ENCODE results near the gene MBNL2. TPM values are rescaled to one million over a fixed set of nuclear protein-coding genes. Genes with fewer than 3 reads are reported as not detected.

MBNL2 gene
- total and polyA plus RNA-seq, 2 experiments from 2014 or later = 46.7 to 79.5 TPM

- H2AFZ ChIP-seq = no peak overlapping the region
- H3K9ac ChIP-seq = peak overlapping the region; percentile 59
- H3K27ac ChIP-seq = peak overlapping the region; percentile 81
- no peak overlapping the region; the same call in 1 of the 2 replicates for H3K4me3 ChIP-seq
- TF ChIP-seq EZH2 (IDR thresholded peaks at IDR 0.05; ENCODE audit: insufficient read depth, poor library complexity, severe bottlenecking) (no peak), EZH2phosphoT487 (IDR thresholded peaks at IDR 0.05; ENCODE audit: insufficient read depth, low read depth) (no peak)
- H3F3A ChIP-seq (ENCODE audit: insufficient read depth) = peaks cover 30% of the 10 kb centered on the region
- 54 to 57% methylated on average over 4 of the region's 4 CpGs for WGBS, 2 experiments (ENCODE audit: low coverage in 1 of 2, low lambda C conversion rate in 2 of 2, missing lambda C conversion rate in 2 of 2)
- no peaks in the 10 kb centered on the region for H3K9me2 ChIP-seq (ENCODE audit: insufficient read depth)
- in situ Hi-C loops (cut with MboI) = no loop called here
- no peaks in the 10 kb centered on the region for H3K27me3 ChIP-seq (replicated peaks; ENCODE audit: insufficient read depth)
- peak overlapping the region; percentile 50 for H3K4me2 ChIP-seq (ENCODE audit: unreplicated experiment)
- no peaks in the 10 kb centered on the region for H4K20me1 ChIP-seq (ENCODE audit: insufficient read depth)
- H3K9me3 ChIP-seq (ENCODE audit: low read depth) = no peaks in the 10 kb centered on the region
- H3K36me3 ChIP-seq (ENCODE audit: low read depth) = peaks cover 3% of the 10 kb centered on the region; the same call in 1 of the 2 replicates
- DNase-seq = peak; percentile 55
- peaks cover 96% of the 10 kb centered on the region for H3K79me2 ChIP-seq (ENCODE audit: insufficient read depth)
- peaks cover 51% of the 10 kb centered on the region for H3K4me1 ChIP-seq (ENCODE audit: insufficient read depth)
Observed at GRCh38 chr13:97231118-97231828, 9.1 kb downstream of the MBNL2 start.

- Histone ChIP-seq H3K79me2 (ENCODE audit: insufficient read depth) (peaks cover 96% of the 10 kb centered on the region), H3K36me3 (ENCODE audit: low read depth) (peaks cover 3% of the 10 kb centered on the region; the same call in 1 of the 2 replicates), H3K27ac (peak overlapping the region; percentile 81), H3K27me3 (replicated peaks; ENCODE audit: insufficient read depth) (no peaks in the 10 kb centered on the region), H3K9ac (peak overlapping the region; percentile 59), H3F3A (ENCODE audit: insufficient read depth) (peaks cover 30% of the 10 kb centered on the region), H3K4me1 (ENCODE audit: insufficient read depth) (peaks cover 46% of the 10 kb centered on the region), H3K9me2 (ENCODE audit: insufficient read depth) (no peaks in the 10 kb centered on the region), H2AFZ (no peak overlapping the region), H3K4me3 (no peak overlapping the region; the same call in 1 of the 2 replicates), H3K4me2 (ENCODE audit: unreplicated experiment) (peak overlapping the region; percentile 50), H3K9me3 (ENCODE audit: low read depth) (no peaks in the 10 kb centered on the region), H4K20me1 (ENCODE audit: insufficient read depth) (no peaks in the 10 kb centered on the region; the same call in 1 of the 2 replicates)
- TF ChIP-seq EZH2 (IDR thresholded peaks at IDR 0.05; ENCODE audit: insufficient read depth, poor library complexity, severe bottlenecking) (no peak), EZH2phosphoT487 (IDR thresholded peaks at IDR 0.05; ENCODE audit: insufficient read depth, low read depth) (no peak)
- in situ Hi-C loops (cut with MboI) = no loop called here
- WGBS, 2 experiments (ENCODE audit: low coverage in 1 of 2, low lambda C conversion rate in 2 of 2, missing lambda C conversion rate in 2 of 2) = 44 to 54% methylated on average over 6 of the region's 6 CpGs
- peak; percentile 80 for DNase-seq
Observed at GRCh38 chr13:97231829-97232196, 9.7 kb downstream of the MBNL2 start.

DNA sequence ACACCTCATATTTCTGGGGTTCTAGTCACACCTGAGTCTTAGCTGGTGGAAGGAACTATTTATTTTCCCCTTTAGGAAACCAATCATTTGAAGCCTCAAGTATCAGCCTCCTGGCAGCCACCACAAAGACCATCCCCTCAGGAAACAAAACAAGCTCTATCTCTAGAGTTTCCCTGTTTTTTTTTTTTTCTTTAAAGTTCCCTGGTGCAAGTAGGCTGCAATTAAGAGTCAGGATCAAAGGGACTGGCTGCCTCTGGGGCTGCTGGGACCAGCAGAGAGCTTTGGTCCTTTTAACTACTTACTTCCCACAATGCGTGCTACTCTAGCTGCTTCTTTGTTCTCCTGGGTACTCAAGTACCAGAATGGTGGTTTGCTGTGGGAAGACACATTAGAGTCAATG, 11.4 kb downstream of the MBNL2 start:
- 100% methylated on average over 1 of the region's 1 CpG for WGBS, 2 experiments (ENCODE audit: low coverage in 1 of 2, low lambda C conversion rate in 2 of 2, missing lambda C conversion rate in 2 of 2)
- H4K20me1 ChIP-seq (ENCODE audit: insufficient read depth) = peaks cover 6% of the 10 kb centered on the region; the same call in 1 of the 2 replicates
- no peak for TF ChIP-seq EZH2phosphoT487 (IDR thresholded peaks at IDR 0.05; ENCODE audit: insufficient read depth, low read depth)
- TF ChIP-seq EZH2 (IDR thresholded peaks at IDR 0.05; ENCODE audit: insufficient read depth, poor library complexity, severe bottlenecking) = no peak
- H3K9ac ChIP-seq = no peak overlapping the region
- H3K4me2 ChIP-seq (ENCODE audit: unreplicated experiment) = no peak overlapping the region
- no peak overlapping the region for H3K4me3 ChIP-seq
- peaks cover 3% of the 10 kb centered on the region; the same call in 1 of the 2 replicates for H3K36me3 ChIP-seq (ENCODE audit: low read depth)
- no peaks in the 10 kb centered on the region for H3K9me3 ChIP-seq (ENCODE audit: low read depth)
- H3K79me2 ChIP-seq (ENCODE audit: insufficient read depth) = peaks cover 97% of the 10 kb centered on the region
- DNase-seq = no peak
- no peak overlapping the region for H3K27ac ChIP-seq
- no peak overlapping the region for H2AFZ ChIP-seq
- no peaks in the 10 kb centered on the region for H3K9me2 ChIP-seq (ENCODE audit: insufficient read depth)
- H3F3A ChIP-seq (ENCODE audit: insufficient read depth) = peaks cover 30% of the 10 kb centered on the region
- H3K4me1 ChIP-seq (ENCODE audit: insufficient read depth) = peaks cover 39% of the 10 kb centered on the region
- H3K27me3 ChIP-seq (replicated peaks; ENCODE audit: insufficient read depth) = no peaks in the 10 kb centered on the region
- in situ Hi-C loops (cut with MboI) = no loop called here

DNA sequence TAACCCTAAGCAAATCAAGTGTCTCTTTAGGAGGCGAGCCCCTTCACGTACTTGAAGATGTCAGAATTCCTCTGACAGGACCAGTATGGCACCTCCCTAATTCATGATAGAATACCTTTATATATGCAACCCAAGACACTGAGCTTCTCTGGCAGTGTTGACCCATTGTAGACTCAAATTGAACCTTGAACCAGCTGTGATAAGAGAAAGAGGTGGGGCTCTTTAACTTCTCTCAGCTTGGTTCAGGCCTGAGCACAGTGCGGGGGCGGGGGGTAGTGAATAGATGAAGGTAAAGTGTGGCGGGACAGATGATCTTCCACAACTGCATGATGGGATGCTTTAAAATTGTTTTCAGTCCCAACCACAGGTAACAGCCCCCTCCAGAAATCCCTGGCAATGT, 12.1 kb downstream of the MBNL2 start:
- Histone ChIP-seq H3K4me2 (ENCODE audit: unreplicated experiment) (no peak overlapping the region), H3K36me3 (ENCODE audit: low read depth) (peaks cover 3% of the 10 kb centered on the region; the same call in 1 of the 2 replicates), H3K9ac (no peak overlapping the region), H3K4me1 (ENCODE audit: insufficient read depth) (peaks cover 39% of the 10 kb centered on the region), H4K20me1 (ENCODE audit: insufficient read depth) (peaks cover 8% of the 10 kb centered on the region; the same call in 1 of the 2 replicates), H3K4me3 (no peak overlapping the region), H3K9me3 (ENCODE audit: low read depth) (no peaks in the 10 kb centered on the region), H3K27me3 (replicated peaks; ENCODE audit: insufficient read depth) (no peaks in the 10 kb centered on the region), H3F3A (ENCODE audit: insufficient read depth) (peaks cover 30% of the 10 kb centered on the region), H3K27ac (no peak overlapping the region), H3K79me2 (ENCODE audit: insufficient read depth) (peaks cover 97% of the 10 kb centered on the region), H3K9me2 (ENCODE audit: insufficient read depth) (no peaks in the 10 kb centered on the region), H2AFZ (no peak overlapping the region)
- no peak for DNase-seq
- in situ Hi-C loops (cut with MboI) = no loop called here
- 96 to 97% methylated on average over 5 of the region's 5 CpGs for WGBS, 2 experiments (ENCODE audit: low coverage in 1 of 2, low lambda C conversion rate in 2 of 2, missing lambda C conversion rate in 2 of 2)
- TF ChIP-seq EZH2 (IDR thresholded peaks at IDR 0.05; ENCODE audit: insufficient read depth, poor library complexity, severe bottlenecking) (no peak), EZH2phosphoT487 (IDR thresholded peaks at IDR 0.05; ENCODE audit: insufficient read depth, low read depth) (no peak)
